ENCODE measurements around the gene PMS2. TPM values are rescaled to one million over a fixed set of nuclear protein-coding genes. Genes with fewer than 3 reads are reported as not detected.
"Not testable (repeated sequence)": the region's sequence is repeated elsewhere in the genome, so short reads cannot be mapped to it uniquely, and the experiment has no call there.

The PMS2 gene
- polyA plus RNA-seq, 4 donors = 20.3 to 28.2 (median 22.4) TPM

DNA sequence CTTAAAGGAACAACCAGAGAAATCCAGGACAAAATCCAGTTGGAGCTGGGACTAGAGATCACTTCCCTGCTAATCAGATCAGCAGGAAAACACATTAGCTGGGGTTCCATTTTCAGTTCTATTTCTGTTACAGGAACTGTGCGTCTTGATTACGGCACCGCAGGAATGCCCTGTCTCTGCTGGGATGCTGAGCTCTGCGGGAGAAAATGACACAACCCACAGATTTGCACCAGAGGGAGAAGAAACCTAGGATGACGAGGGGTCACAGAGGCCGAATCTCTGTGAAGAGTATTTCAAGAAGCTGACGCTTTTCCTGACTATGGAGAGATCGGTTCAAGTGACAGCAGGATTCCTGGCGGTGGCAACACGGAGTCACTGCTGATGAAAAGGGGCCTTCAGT, 78.6 kb downstream of the PMS2 start:
- DNase-seq (ENCODE audit: low read depth in 4 of 4, low spot score in 3 of 4) = not testable (repeated sequence)

DNA sequence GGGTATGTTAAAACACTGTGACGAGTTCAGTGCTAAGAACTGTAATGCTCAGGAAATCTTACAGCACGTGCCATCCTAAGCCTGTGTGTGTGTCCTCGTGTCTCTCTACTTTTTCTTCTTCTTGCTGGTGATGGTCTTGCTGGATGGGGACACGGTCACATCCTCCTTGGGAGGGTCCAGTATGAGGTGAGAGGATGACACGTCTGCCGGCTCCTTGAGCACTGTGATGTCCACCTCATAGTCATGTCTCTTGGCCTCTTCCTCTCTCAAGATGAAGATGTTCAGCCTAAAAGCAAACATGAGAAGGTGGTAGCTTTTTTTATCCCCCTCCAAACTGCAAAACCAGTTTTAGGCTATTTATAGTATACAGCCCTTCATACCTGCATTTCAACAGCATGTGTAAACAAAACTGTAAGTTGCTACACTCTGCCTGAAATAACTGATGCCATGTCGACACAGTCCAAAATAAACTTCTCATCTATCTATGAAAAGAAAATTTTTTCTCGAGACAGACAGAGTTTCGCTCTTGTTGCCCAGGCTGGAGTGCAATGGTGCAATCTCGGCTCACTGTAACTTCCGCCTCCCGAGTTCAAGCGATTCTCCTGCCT, 82.5 kb downstream of the PMS2 start:
- DNase-seq (ENCODE audit: low read depth in 4 of 4, low spot score in 3 of 4) = not testable (repeated sequence)

DNA sequence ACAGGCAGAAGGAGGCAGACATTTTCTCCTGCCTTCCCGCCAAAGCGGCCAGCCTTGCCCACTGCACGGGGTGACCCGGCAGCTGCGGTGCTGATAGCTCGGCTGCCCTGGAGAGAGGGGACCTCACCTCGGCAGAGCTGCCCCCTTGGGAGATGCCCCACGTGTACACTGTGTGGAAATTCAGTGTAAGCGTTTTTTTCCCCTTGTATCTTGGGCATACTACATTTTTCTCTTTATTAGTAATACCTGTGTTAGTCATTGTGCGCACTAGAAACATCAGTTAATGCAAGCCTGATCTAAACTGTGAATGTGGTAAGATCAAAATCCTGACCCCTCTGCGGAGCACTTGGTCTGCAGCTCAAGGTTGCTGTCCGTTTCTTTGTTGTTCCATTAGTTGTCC, 84.2 kb downstream of the PMS2 start:
- not testable (repeated sequence) for DNase-seq (ENCODE audit: low read depth in 4 of 4, low spot score in 3 of 4)

DNA sequence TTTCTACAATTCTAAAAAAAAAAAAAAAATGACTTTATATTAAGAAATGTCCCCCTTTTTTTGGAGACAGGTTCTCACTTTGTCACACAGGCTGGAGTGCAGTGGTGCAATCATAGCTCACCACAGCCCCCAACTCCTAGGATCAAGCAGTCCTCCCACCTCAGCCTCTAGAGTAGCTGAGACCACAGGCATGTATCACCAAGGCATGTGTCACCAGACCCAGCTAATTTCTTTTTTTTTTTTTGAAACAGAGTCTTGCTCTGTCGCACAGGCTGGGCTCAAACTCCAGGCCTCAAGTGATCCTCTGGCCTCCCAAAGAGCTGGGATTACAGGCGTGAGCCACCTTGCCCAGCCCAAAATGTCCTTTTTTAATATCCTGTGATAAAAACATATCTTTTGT, 84.7 kb downstream of the PMS2 start:
- not testable (repeated sequence) for DNase-seq (ENCODE audit: low read depth in 4 of 4, low spot score in 3 of 4)

Other genes with a start within 250 kb of the PMS2 start
- gene RNF216, start 227.4 kb downstream of the PMS2 start, polyA plus RNA-seq (ENCODE audit: insufficient read length in 4 of 4) = 10 to 100 TPM; 34.2 to 39.4 (median 35.3) TPM
- gene OCM, start 128.3 kb downstream of the PMS2 start, polyA plus RNA-seq (ENCODE audit: insufficient read length in 4 of 4) = under 1 TPM; 0.25 to 0.79 (median 0.47) TPM
- 100 to 1,000 TPM in 2 of 4 donors, 10 to 100 TPM in 2; 79.0 to 102 (median 98.2) TPM for gene CCZ1, start 110.3 kb downstream of the PMS2 start, polyA plus RNA-seq (ENCODE audit: insufficient read length in 4 of 4)
- 1 to 10 TPM in 2 of 4 donors, under 1 TPM in 2; 0.35 to 1.8 (median 0.84) TPM for gene RSPH10B, start 38.4 kb downstream of the PMS2 start, polyA plus RNA-seq (ENCODE audit: insufficient read length in 4 of 4)
- gene AIMP2, start 223 bp upstream of the PMS2 start, polyA plus RNA-seq (ENCODE audit: insufficient read length in 4 of 4) = 10 to 100 TPM; 25.0 to 27.5 (median 26.9) TPM
- gene ANKRD61, start 22.3 kb upstream of the PMS2 start, polyA plus RNA-seq (ENCODE audit: insufficient read length in 4 of 4) = 1 to 10 TPM in 1 of 4 donors, under 1 TPM in 3; 0.61 to 1.4 (median 0.78) TPM
- 100 to 1,000 TPM; 107 to 140 (median 123) TPM for gene EIF2AK1, start 50.1 kb upstream of the PMS2 start, polyA plus RNA-seq (ENCODE audit: insufficient read length in 4 of 4)
- gene USP42, start 95.9 kb upstream of the PMS2 start, polyA plus RNA-seq (ENCODE audit: insufficient read length in 4 of 4) = 10 to 100 TPM; 18.7 to 23.5 (median 21.7) TPM